Naive thymus-derived CD4-positive, alpha-beta T cell (primary cell): ENCODE measurements around the gene DIS3L2. TPM values are rescaled to one million over a fixed set of nuclear protein-coding genes. Genes with fewer than 3 reads are reported as not detected.
"Not testable (repeated sequence)": the region's sequence is repeated elsewhere in the genome, so short reads cannot be mapped to it uniquely, and the experiment has no call there.

Source experiments
- ATAC-seq: fragments of 150-1000 bp; cut with Tn5 transposase; 2 replicates; pipeline ENCODE4 v1.10.0; 2021; ENCODE audit warnings: mild to moderate bottlenecking, moderate library complexity
- CTCF ChIA-PET: fragments of 350-600 bp; sonication (Branson Sonifier 250); formaldehyde crosslinking; loops from one replicate; lab custom pipeline; 2021; ENCODE audit warnings: antibody characterized with exemption; lab: Charles Lee
- POLR2A ChIA-PET: fragments of 350-600 bp; sonication (Branson Sonifier 250); formaldehyde crosslinking; loops from one replicate; lab custom pipeline; 2021; ENCODE audit warnings: antibody characterized with exemption, inconsistent platforms; lab: Charles Lee
- DNase-seq, 9 donors: peaks; one replicate each; pipeline versions ENCODE4 v3.0.0 to v3.0.0-alpha.2; 2020 to 2022; ENCODE audit warnings: mixed read lengths in 1 of 9
- H3K27ac ChIP-seq: one replicate; pipeline ENCODE4 v1.7.0; 2013; ENCODE audit warnings: mild to moderate bottlenecking, low read depth, low read length, moderate library complexity
- H3K27me3 ChIP-seq, 2 donors: one replicate each; pipeline ENCODE4 v1.7.0; 2013; ENCODE audit warnings: low read length in 2 of 2, mild to moderate bottlenecking in 2 of 2, moderate library complexity in 2 of 2; ENCODE audit not compliant: control insufficient read depth in 2 of 2, insufficient read depth in 2 of 2
- H3K36me3 ChIP-seq, 3 experiments: 1 replicate in 2 of 3; 2 replicates in 1 of 3; pipeline ENCODE4 v1.7.0; 2013; ENCODE audit warnings: low read length in 3 of 3, mild to moderate bottlenecking in 3 of 3, moderate library complexity in 1 of 3; ENCODE audit not compliant: insufficient read depth in 3 of 3, control insufficient read depth in 2 of 3
- H3K4me1 ChIP-seq, 2 donors: one replicate each; pipeline ENCODE4 v1.7.0; 2013; ENCODE audit warnings: low read length in 2 of 2, mild to moderate bottlenecking in 2 of 2, moderate library complexity in 1 of 2; ENCODE audit not compliant: control insufficient read depth in 2 of 2, insufficient read depth in 2 of 2
- H3K4me3 ChIP-seq: 2 replicates; pipeline ENCODE4 v1.7.0; 2013; ENCODE audit warnings: mild to moderate bottlenecking, low read length
- H3K9me3 ChIP-seq, 3 experiments: 1 replicate in 2 of 3; 2 replicates in 1 of 3; pipeline ENCODE4 v1.7.0; 2013; ENCODE audit warnings: low read length in 3 of 3; ENCODE audit not compliant: control insufficient read depth in 2 of 3
- H3K27ac Mint-ChIP-seq, 9 donors: one replicate each; pipeline ENCODE4 v1.8.0; 2020 to 2022; ENCODE audit warnings: mixed read lengths in 9 of 9, mild to moderate bottlenecking in 8 of 9, moderate library complexity in 5 of 9, inconsistent platforms in 2 of 9
- H3K27me3 Mint-ChIP-seq, 5 donors: one replicate each; pipeline ENCODE4 v1.8.0; 2021 to 2022; ENCODE audit warnings: mixed read lengths in 5 of 5, mild to moderate bottlenecking in 1 of 5
- H3K36me3 Mint-ChIP-seq, 5 donors: one replicate each; pipeline ENCODE4 v1.8.0; 2020 to 2022; ENCODE audit warnings: mixed read lengths in 5 of 5, mild to moderate bottlenecking in 3 of 5, inconsistent platforms in 1 of 5
- H3K4me1 Mint-ChIP-seq, 7 donors: one replicate each; pipeline ENCODE4 v1.8.0; 2020 to 2022; ENCODE audit warnings: mixed read lengths in 7 of 7, mild to moderate bottlenecking in 3 of 7, inconsistent platforms in 1 of 7
- H3K4me3 Mint-ChIP-seq, 10 donors: one replicate each; pipeline ENCODE4 v1.8.0; 2020 to 2022; ENCODE audit warnings: mild to moderate bottlenecking in 10 of 10, mixed read lengths in 10 of 10, moderate library complexity in 6 of 10, inconsistent platforms in 2 of 10
- H3K9me3 Mint-ChIP-seq, 11 donors: one replicate each; pipeline ENCODE4 v1.8.0; 2020 to 2022; ENCODE audit warnings: mixed read lengths in 11 of 11, mild to moderate bottlenecking in 4 of 11, inconsistent platforms in 1 of 11, moderate library complexity in 1 of 11
- intact Hi-C, 2 donors: fragments of 100-400 bp; cut with micrococcal nuclease; formaldehyde crosslinking; loops; one replicate each; pipeline ENCODE4 v1.15.1; 2023
- polyA plus RNA-seq, 2 donors: library from polyadenylated mRNA; unstranded; fragments of 300-500 nt; fragmentation: Illumina TruSeq; gene quantifications; one replicate each; pipeline ENCODE4 v1.2.3, GENCODE V29; 2021
- total RNA-seq, 6 experiments: library from RNA in 5 of 6; stranded (reverse) in 5 of 6; gene quantifications; 1 replicate in 5 of 6; 2 replicates in 1 of 6; pipeline ENCODE4 v1.2.3 and lab custom pipeline; 2021 to 2026

The DIS3L2 gene
- total and polyA plus RNA-seq, 7 experiments from 2014 or later: 17.9 to 78.4 (median 59.7) TPM

DNA sequence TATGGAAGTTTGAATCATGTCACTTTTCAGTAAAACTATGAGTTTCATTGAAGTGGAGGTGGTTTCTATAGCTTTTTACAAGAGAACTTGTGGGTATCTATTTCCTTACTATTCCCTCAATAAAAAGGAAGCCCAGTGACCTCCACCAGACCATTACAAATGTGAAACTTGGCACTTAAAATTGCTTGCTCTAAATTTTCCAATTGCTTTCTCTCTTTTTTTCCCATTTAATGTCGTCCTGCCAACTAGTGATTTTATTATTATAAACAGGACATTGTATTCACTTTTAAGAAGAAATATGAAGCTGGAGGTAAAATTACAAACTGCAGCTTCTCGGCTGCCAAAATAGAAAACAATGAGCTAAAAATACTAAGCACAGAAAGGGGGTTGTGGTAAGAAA is 208.9 kb downstream of the DIS3L2 start:
- H3K9me3 ChIP-seq: no peaks in the 10 kb centered on the region
- Mint-ChIP-seq H3K36me3 (peaks cover 2 to 39% (median 31%) of the 10 kb centered on the region in 5 donors), H3K4me1 (peaks cover 0 to 5% (median 0%) of the 10 kb centered on the region in 7 donors), H3K9me3 (peaks cover 0 to 16% (median 5%) of the 10 kb centered on the region in 11 donors), H3K27me3 (peaks cover 0 to 2% (median 0%) of the 10 kb centered on the region in 5 donors), H3K27ac (no peak overlapping the region), H3K4me3 (no peak overlapping the region)
- intact Hi-C loops: no loop called here
- H3K27me3 ChIP-seq: no peaks in the 10 kb centered on the region
- no peaks in the 10 kb centered on the region for H3K4me1 ChIP-seq
- no peak overlapping the region for H3K27ac ChIP-seq
- POLR2A ChIA-PET: interaction anchor here (0.7 kb wide), 1 partner anchor 16 kb away, joined by 3 read pairs; no protein-coding TSS in a partner anchor
- H3K4me3 ChIP-seq: no peak overlapping the region
- peaks cover 0 to 2% (median 0%) of the 10 kb centered on the region in 3 experiments for H3K36me3 ChIP-seq
- no peak for DNase-seq
- ATAC-seq: no peak
- CTCF ChIA-PET: no interaction called here

- Mint-ChIP-seq H3K27ac (no peak overlapping the region), H3K4me3 (no peak overlapping the region), H3K27me3 (peaks cover 0 to 2% (median 0%) of the 10 kb centered on the region in 5 donors), H3K9me3 (peaks cover 0 to 27% (median 7%) of the 10 kb centered on the region in 11 donors), H3K36me3 (peaks cover 3 to 47% (median 43%) of the 10 kb centered on the region in 5 donors), H3K4me1 (peaks cover 0 to 7% (median 0%) of the 10 kb centered on the region in 7 donors)
- intact Hi-C loops: no loop called here
- DNase-seq: no peak
- no peak for ATAC-seq
- H3K27ac ChIP-seq: no peak overlapping the region
- no peak overlapping the region for H3K4me3 ChIP-seq
- CTCF ChIA-PET: no interaction called here
- H3K4me1 ChIP-seq: no peaks in the 10 kb centered on the region
- POLR2A ChIA-PET: interaction anchor here (0.6 to 1.1 kb wide), 2 partner anchors 9 to 15 kb away, joined by 3 read pairs; no protein-coding TSS in a partner anchor
- H3K27me3 ChIP-seq: no peaks in the 10 kb centered on the region
- H3K36me3 ChIP-seq: peaks cover 0 to 5% (median 0%) of the 10 kb centered on the region in 3 experiments
- no peaks in the 10 kb centered on the region for H3K9me3 ChIP-seq
Observed at GRCh38 chr2:232174662-232175061, 213.1 kb downstream of the DIS3L2 start.

DNA sequence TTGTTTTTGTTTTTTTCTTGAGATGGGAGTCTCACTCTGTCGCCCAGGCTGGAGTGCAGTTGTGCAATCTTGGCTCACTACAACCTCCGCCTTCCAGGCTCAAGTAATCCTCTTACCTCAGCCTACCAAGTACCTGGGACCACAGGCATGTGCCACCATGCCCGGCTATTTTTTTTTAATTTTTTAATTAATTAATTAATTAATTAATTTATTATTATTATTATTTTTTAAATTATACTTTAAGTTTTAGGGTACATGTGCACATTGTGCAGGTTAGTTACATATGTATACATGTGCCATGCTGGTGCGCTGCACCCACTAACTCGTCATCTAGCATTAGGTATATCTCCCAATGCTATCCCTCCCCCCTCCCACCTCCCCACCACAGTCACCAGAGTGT is 215.1 kb downstream of the DIS3L2 start:
- CTCF ChIA-PET, H3K4me1 ChIP-seq, DNase-seq, H3K4me1 Mint-ChIP-seq, POLR2A ChIA-PET, H3K27me3 ChIP-seq, H3K36me3 ChIP-seq, H3K4me3 ChIP-seq, H3K27ac Mint-ChIP-seq, intact Hi-C loops, H3K27ac ChIP-seq, ATAC-seq, H3K4me3 Mint-ChIP-seq, H3K9me3 ChIP-seq, H3K27me3 Mint-ChIP-seq: not testable (repeated sequence)
- peaks cover 3 to 44% (median 38%) of the 10 kb centered on the region in 5 donors for H3K36me3 Mint-ChIP-seq
- H3K9me3 Mint-ChIP-seq: peaks cover 0 to 27% (median 7%) of the 10 kb centered on the region in 11 donors

DNA sequence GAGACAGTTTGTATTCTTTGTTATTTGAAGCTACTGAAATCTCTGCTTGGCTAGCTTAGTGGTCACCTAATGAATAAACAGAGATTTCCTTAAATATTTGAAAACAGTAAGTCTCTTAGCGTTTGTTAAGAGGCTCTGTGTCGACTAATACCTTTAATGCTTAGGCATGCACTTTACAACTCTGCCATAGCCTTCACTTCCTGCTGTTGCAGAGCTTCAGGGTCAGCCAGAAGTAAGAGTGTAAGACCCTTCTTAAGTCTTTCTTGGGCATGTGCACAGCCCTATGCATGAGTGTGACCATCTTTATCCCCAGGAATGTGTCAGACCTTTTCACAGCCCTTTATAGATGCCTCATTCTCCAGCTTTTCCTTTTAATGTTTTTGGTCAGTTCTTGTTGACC is 221.8 kb downstream of the DIS3L2 start:
- peaks cover 0 to 3% (median 0%) of the 10 kb centered on the region in 3 experiments for H3K36me3 ChIP-seq
- H3K4me1 Mint-ChIP-seq: peaks cover 0 to 5% (median 0%) of the 10 kb centered on the region in 7 donors
- intact Hi-C loops: no loop called here
- no peak overlapping the region for H3K27ac Mint-ChIP-seq
- peaks cover 0 to 4% (median 0%) of the 10 kb centered on the region in 11 donors for H3K9me3 Mint-ChIP-seq
- DNase-seq (no peak), ATAC-seq (no peak)
- H3K4me1 ChIP-seq: no peaks in the 10 kb centered on the region
- H3K27me3 Mint-ChIP-seq: no peaks in the 10 kb centered on the region
- ChIA-PET CTCF (no interaction called here), POLR2A (no interaction called here)
- no peak overlapping the region for H3K27ac ChIP-seq
- H3K9me3 ChIP-seq: no peaks in the 10 kb centered on the region
- no peaks in the 10 kb centered on the region for H3K27me3 ChIP-seq
- no peak overlapping the region for H3K4me3 ChIP-seq
- H3K4me3 Mint-ChIP-seq: no peak overlapping the region
- peaks cover 3 to 47% (median 37%) of the 10 kb centered on the region in 5 donors for H3K36me3 Mint-ChIP-seq

DNA sequence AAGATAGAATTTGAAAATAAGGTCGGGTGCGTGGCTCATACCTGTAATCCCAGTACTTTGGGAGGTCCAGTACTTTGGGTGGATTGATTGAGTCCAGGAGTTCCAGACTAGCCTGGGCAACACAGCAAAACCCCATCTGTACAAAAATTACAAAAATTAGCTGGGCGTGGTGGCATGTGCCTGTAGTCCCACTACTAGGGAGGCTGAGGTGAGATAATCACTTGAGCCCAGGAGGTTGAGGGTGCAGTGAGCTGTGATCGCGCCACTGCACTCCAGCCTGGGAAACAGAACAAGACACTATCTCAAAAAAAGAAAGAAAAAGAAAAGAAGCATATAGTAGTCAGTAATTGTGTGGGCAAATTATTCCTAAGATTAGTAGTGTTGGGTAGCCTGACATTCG is 222.8 kb downstream of the DIS3L2 start:
- Histone ChIP-seq H3K27me3 (no peaks in the 10 kb centered on the region), H3K4me1 (no peaks in the 10 kb centered on the region), H3K9me3 (no peaks in the 10 kb centered on the region), H3K4me3 (no peak overlapping the region), H3K27ac (no peak overlapping the region), H3K36me3 (peaks cover 0 to 3% (median 0%) of the 10 kb centered on the region in 3 experiments)
- no peak overlapping the region for H3K27ac Mint-ChIP-seq
- no peak overlapping the region for H3K4me3 Mint-ChIP-seq
- DNase-seq (no peak), ATAC-seq (no peak)
- H3K27me3 Mint-ChIP-seq: no peaks in the 10 kb centered on the region
- ChIA-PET CTCF (no interaction called here), POLR2A (no interaction called here)
- H3K4me1 Mint-ChIP-seq: peaks cover 0 to 5% (median 0%) of the 10 kb centered on the region in 7 donors
- H3K9me3 Mint-ChIP-seq: peaks cover 0 to 4% (median 0%) of the 10 kb centered on the region in 11 donors
- peaks cover 3 to 57% (median 45%) of the 10 kb centered on the region in 5 donors for H3K36me3 Mint-ChIP-seq
- intact Hi-C loops: no loop called here

GRCh38 chr2:232190796-232191195 is 229.3 kb downstream of the DIS3L2 start:
- no peak for DNase-seq
- ChIA-PET POLR2A (interaction anchor here (0.6 kb wide), 2 partner anchors 53 to 528 kb away, joined by 3 to 4 read pairs; no protein-coding TSS in a partner anchor), CTCF (interaction anchor here (0.7 kb wide), 1 partner anchor 137 kb away, joined by 3 read pairs; no protein-coding TSS in a partner anchor)
- Histone ChIP-seq H3K4me1 (no peaks in the 10 kb centered on the region), H3K36me3 (peaks cover 0 to 4% (median 0%) of the 10 kb centered on the region in 3 experiments), H3K9me3 (no peaks in the 10 kb centered on the region), H3K4me3 (no peak overlapping the region), H3K27me3 (no peaks in the 10 kb centered on the region), H3K27ac (no peak overlapping the region)
- H3K4me1 Mint-ChIP-seq: peaks cover 0 to 5% (median 0%) of the 10 kb centered on the region in 7 donors
- H3K27me3 Mint-ChIP-seq: no peaks in the 10 kb centered on the region
- ATAC-seq: no peak
- H3K27ac Mint-ChIP-seq: peak overlapping the region in 1 of 9 donors; percentile 13
- peaks cover 7 to 75% (median 67%) of the 10 kb centered on the region in 5 donors for H3K36me3 Mint-ChIP-seq
- no peak overlapping the region for H3K4me3 Mint-ChIP-seq
- H3K9me3 Mint-ChIP-seq: peaks cover 0 to 27% (median 9%) of the 10 kb centered on the region in 11 donors
- intact Hi-C loops: no loop called here

- DNase-seq (no peak), ATAC-seq (no peak)
- Mint-ChIP-seq H3K36me3 (peaks cover 12 to 78% (median 67%) of the 10 kb centered on the region in 5 donors), H3K4me3 (no peak overlapping the region), H3K27me3 (no peaks in the 10 kb centered on the region), H3K9me3 (peaks cover 0 to 27% (median 9%) of the 10 kb centered on the region in 11 donors), H3K4me1 (peaks cover 0 to 5% (median 0%) of the 10 kb centered on the region in 7 donors), H3K27ac (no peak overlapping the region)
- Histone ChIP-seq H3K36me3 (peaks cover 0 to 4% (median 0%) of the 10 kb centered on the region in 3 experiments), H3K27ac (no peak overlapping the region), H3K4me1 (no peaks in the 10 kb centered on the region), H3K4me3 (no peak overlapping the region), H3K9me3 (no peaks in the 10 kb centered on the region), H3K27me3 (no peaks in the 10 kb centered on the region)
- CTCF ChIA-PET: no interaction called here
- POLR2A ChIA-PET: no interaction called here
- intact Hi-C loops: no loop called here
Observed at GRCh38 chr2:232195487-232195886, 234.0 kb downstream of the DIS3L2 start.
